Measurements from ENCODE around the gene EFNA3.

- TF ChIP-seq CTCF (IDR thresholded peaks at IDR 0.05): no peak
- TF ChIP-seq POLR2A (IDR thresholded peaks at IDR 0.05): no peak
These were observed 8.4 kb downstream of the EFNA3 start for GRCh38 chr1:155086856-155087535.
